Ectodermal cell (in vitro differentiated cells): Measurements from ENCODE around the gene CLSTN2.

Experiments
- H3K27ac ChIP-seq: 2 replicates; pipeline ENCODE4 v1.7.0; 2013; ENCODE audit warnings: mild to moderate bottlenecking, low read depth, low read length; ENCODE audit not compliant: insufficient read depth, poor library complexity, severe bottlenecking
- H3K27me3 ChIP-seq: 2 replicates; pipeline ENCODE4 v1.7.0; 2013; ENCODE audit warnings: mild to moderate bottlenecking, low read length; ENCODE audit not compliant: insufficient read depth, control insufficient read depth, poor library complexity, severe bottlenecking
- H3K36me3 ChIP-seq: one replicate; pipeline ENCODE4 v1.7.0; 2013; ENCODE audit warnings: low read length; ENCODE audit not compliant: control insufficient read depth, insufficient read depth
- H3K4me1 ChIP-seq: one replicate; pipeline ENCODE4 v1.7.0; 2013; ENCODE audit warnings: low read length; ENCODE audit not compliant: control insufficient read depth, insufficient read depth
- H3K4me3 ChIP-seq: 2 replicates; pipeline ENCODE4 v1.7.0; 2013; ENCODE audit warnings: low read depth, low read length, control low read depth; ENCODE audit not compliant: insufficient read depth
- H3K9me3 ChIP-seq: 2 replicates; pipeline ENCODE4 v1.7.0; 2013; ENCODE audit warnings: mild to moderate bottlenecking, low read length, moderate library complexity; ENCODE audit not compliant: control insufficient read depth
- WGBS, 2 experiments: methylation state at CpG; one replicate each; pipeline ENCODE4 v1.1.7; 2013; ENCODE audit warnings: missing lambda C conversion rate in 2 of 2; 5-methylcytosine and 5-hydroxymethylcytosine counted together

The CLSTN2 gene

DNA sequence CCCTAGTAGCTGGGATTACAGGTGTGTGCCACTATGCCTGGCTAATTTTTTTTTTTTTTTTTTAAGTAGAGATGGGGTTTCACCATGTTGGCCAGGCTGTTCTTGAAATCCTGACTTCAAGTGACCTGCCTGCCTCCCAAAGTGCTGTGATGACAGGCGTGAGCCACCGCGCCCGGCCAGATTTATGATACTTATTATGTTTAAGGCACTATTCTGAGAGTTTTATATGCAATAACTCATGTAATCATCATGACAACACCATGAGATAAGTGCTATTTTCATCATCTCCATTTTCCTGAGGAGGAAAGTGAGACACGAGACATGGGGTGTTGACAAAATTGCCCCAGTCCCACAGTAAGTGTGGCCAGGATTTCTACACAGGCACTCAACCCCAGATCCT, 376.4 kb downstream of the CLSTN2 start:
- Histone ChIP-seq H3K4me3 (no peak overlapping the region), H3K9me3 (no peaks in the 10 kb centered on the region), H3K27ac (no peak overlapping the region), H3K4me1 (peaks cover 3% of the 10 kb centered on the region), H3K27me3 (no peaks in the 10 kb centered on the region), H3K36me3 (no peaks in the 10 kb centered on the region)
- 96 to 100% methylated on average over 5 of the region's 5 CpGs for WGBS, 2 experiments

DNA sequence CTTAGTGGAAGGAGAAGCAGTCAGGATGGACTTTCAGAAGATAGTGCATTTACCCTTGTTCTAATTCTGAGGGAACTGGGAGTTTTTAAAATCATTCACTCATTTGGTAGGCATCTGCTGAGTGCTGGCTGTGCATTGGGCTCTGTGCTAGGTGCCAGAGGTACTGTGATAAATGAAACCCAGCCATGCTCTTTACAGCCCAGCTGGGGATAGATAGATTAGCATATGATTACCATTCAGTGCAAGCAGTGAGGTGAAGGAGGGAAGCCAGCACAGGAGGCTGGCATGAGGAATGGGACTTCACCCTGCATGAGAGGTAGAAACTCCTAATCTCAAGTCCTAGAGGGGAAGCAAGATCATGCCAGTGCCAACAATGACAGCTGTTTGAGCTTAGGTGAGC, 381.0 kb downstream of the CLSTN2 start:
- Histone ChIP-seq H3K4me3 (no peak overlapping the region), H3K27me3 (no peaks in the 10 kb centered on the region), H3K27ac (no peak overlapping the region), H3K4me1 (peaks cover 3% of the 10 kb centered on the region), H3K36me3 (no peaks in the 10 kb centered on the region), H3K9me3 (no peaks in the 10 kb centered on the region)

DNA sequence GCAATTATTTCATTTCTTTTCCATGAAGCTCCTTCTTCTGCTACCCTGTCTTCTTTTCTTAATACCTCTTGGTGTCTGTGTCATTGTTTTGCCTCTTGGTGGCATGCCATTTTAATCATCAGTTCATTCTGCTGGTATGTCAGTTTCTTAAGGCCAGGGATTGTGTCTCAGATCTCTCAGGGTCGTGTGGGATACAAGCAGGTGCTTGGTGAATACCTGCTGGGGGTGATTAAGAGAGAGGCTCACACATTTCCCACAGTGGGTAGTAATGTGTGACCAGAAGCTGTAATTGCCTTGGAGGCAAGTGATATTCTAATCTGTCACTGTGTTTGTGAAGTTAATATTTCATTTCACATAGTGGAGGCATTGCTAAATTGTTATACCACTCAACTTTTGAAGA, 381.5 kb downstream of the CLSTN2 start:
- no peaks in the 10 kb centered on the region for H3K9me3 ChIP-seq
- H3K4me1 ChIP-seq, result peaks cover 3% of the 10 kb centered on the region
- H3K27me3 ChIP-seq, result no peaks in the 10 kb centered on the region
- H3K4me3 ChIP-seq, result no peak overlapping the region
- no peaks in the 10 kb centered on the region for H3K36me3 ChIP-seq
- no peak overlapping the region for H3K27ac ChIP-seq
- WGBS, 2 experiments, result 60 to 68% methylated on average over 1 of the region's 1 CpG

DNA sequence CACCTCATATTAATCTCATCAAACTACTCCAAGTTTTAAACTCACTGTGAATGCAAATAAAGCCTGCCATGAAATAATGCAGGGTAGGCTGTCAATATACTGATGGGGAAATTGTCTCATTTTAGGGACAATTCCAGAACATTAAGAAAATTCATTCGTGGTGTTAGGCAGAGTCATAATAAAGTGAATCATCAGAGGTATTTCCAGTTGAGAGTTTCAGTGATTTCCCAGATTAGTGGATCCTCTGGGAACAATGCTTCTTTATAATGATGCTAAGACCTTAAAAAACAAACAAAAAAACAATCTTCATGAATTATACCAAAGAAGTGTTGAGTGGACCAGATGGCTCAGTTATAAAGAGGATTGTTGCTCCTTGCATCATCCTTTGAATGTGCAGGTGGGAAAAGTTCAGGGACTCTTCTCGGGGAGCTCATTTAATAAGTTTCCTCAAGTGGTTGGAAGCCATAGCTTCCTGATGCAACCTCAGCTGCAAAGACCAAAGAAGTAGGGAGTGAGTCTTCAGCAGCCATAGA, 381.9 kb downstream of the CLSTN2 start:
- no peak overlapping the region for H3K4me3 ChIP-seq
- H3K27ac ChIP-seq, result no peak overlapping the region
- H3K4me1 ChIP-seq, result peaks cover 3% of the 10 kb centered on the region
- H3K36me3 ChIP-seq, result no peaks in the 10 kb centered on the region
- H3K27me3 ChIP-seq, result no peaks in the 10 kb centered on the region
- no peaks in the 10 kb centered on the region for H3K9me3 ChIP-seq
- WGBS, 2 experiments, result 95 to 96% methylated on average over 2 of the region's 2 CpGs

DNA sequence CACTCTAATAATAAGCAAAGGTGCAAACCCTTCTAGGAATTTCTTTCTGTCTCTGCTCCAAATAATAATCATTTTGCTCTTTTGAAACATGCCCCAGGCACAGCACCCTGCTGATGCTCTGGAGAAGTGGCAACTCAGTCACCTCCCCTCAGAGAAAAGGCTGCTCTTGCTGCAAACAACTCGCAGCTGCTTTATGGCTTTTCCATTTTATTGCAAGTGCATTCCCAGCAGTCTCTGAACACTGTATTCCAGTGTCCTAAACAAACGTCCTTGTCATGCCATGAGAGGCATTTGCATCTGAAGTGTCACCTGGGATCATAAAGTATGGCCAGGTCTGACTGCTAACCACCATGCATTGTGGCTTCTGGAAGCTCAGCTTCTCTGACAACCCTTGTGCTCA, 384.8 kb downstream of the CLSTN2 start:
- whole genome bisulfite sequencing, 2 experiments, result 59 to 61% methylated on average over 2 of the region's 2 CpGs
- Histone ChIP-seq H3K4me3 (no peak overlapping the region), H3K27ac (no peak overlapping the region), H3K36me3 (no peaks in the 10 kb centered on the region), H3K27me3 (no peaks in the 10 kb centered on the region), H3K9me3 (no peaks in the 10 kb centered on the region), H3K4me1 (peaks cover 3% of the 10 kb centered on the region)

DNA sequence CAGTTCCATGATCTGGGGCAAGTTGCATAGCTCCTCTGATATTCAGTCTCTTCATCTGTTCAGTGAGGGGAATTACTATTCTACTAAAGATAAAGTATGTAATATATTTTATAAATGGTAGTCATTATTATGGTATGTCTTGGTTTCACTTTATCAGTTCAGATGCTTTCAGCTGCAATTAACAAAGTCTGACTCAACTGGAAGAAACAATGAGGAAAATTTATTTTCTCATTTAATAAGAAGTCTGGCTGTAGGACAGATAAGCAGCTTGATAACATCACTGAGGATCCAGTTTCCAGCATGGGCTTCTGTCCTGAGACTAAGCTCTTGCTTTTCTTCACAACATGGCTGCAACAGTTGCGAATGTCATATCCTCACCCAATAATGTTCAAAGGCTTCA, 388.6 kb downstream of the CLSTN2 start:
- Histone ChIP-seq H3K27ac (no peak overlapping the region), H3K4me1 (no peaks in the 10 kb centered on the region), H3K27me3 (no peaks in the 10 kb centered on the region), H3K9me3 (no peaks in the 10 kb centered on the region), H3K4me3 (no peak overlapping the region), H3K36me3 (no peaks in the 10 kb centered on the region)
- 96 to 100% methylated on average over 1 of the region's 1 CpG for WGBS, 2 experiments

DNA sequence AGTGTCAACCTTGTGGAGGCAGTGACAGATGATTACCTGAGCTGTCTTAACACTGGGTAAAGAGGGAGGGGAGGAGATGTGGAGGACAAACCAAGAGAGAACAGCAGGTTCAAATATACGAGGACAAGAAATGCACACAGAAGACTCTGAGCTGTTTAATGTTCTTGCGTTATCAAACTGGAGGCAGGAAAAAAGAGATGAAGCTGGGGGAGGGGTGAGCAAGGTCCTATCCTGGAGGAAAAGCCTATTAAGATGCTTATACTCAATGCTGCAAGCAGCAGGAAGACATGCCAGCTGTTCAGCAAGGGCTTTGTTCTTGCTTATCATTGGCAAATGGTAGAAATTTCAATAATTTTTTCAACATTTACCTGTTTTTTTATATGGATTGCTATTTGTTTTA, 397.1 kb downstream of the CLSTN2 start:
- Histone ChIP-seq H3K4me1 (peaks cover 5% of the 10 kb centered on the region), H3K4me3 (no peak overlapping the region), H3K27ac (no peak overlapping the region), H3K27me3 (no peaks in the 10 kb centered on the region), H3K9me3 (no peaks in the 10 kb centered on the region), H3K36me3 (no peaks in the 10 kb centered on the region)
- 81 to 85% methylated on average over 2 of the region's 2 CpGs for WGBS, 2 experiments

DNA sequence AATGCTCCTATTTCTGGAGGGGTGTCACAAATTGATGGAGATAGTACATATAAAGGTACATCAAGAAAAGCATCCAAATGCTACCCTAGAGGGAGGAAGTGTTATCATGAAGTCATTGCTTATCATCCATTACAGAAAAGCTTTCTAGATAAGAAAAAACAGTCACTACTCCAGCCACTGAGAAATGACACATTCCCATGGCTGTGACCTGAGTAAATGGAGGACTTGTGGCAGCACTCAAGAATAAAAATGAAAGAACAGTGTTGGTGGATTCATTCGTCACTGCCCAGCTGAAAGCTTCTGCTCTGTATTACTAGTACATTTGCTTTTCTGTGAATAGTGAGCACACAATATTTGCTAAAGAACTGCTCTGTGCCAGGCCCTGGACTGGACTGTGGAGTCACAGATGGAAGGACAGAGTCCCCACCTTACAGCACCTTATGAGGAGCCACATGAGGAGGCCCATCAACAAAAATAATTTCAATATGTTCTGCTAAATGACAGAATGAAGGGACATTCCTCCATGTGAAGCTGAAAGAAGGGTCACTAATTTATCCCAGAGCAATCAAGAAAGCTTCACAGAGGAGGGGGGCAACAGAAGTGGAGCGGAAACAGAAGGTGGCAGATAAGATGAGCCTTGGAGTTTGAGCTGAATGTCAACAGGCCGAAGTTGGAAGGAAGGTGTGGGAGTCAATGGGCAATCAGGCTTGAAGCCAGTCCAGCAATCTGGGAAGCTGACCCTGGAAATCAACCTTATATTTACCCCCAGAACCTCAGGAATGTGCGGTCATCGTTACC, 399.3 kb downstream of the CLSTN2 start:
- Histone ChIP-seq H3K36me3 (no peaks in the 10 kb centered on the region), H3K4me1 (peaks cover 5% of the 10 kb centered on the region), H3K27me3 (no peaks in the 10 kb centered on the region), H3K9me3 (no peaks in the 10 kb centered on the region), H3K4me3 (no peak overlapping the region), H3K27ac (no peak overlapping the region)
- 78 to 82% methylated on average over 5 of the region's 5 CpGs for WGBS, 2 experiments

DNA sequence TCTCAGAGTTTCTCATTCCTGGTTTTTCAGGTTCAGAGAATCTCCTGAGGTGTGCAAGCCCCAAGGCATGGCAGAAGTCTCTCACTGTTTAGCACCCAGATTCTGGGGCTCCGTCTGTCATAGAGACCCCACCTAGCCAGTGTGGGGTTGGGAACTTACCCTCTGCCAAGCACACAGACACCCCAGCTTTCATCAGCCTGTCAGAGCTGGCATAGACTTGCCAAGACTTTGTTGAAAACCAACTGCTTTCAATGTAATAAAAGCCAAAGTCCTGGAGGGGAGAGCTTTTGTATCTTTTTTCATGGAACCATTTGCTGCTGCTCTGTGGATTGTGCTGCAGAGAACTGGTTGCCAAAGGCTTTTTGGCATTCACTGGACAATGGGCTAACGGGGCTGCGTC, 401.5 kb downstream of the CLSTN2 start:
- Histone ChIP-seq H3K4me1 (peaks cover 5% of the 10 kb centered on the region), H3K9me3 (no peaks in the 10 kb centered on the region), H3K4me3 (no peak overlapping the region), H3K27me3 (no peaks in the 10 kb centered on the region), H3K27ac (no peak overlapping the region), H3K36me3 (no peaks in the 10 kb centered on the region)
- 72 to 79% methylated on average over 3 of the region's 3 CpGs for WGBS, 2 experiments

DNA sequence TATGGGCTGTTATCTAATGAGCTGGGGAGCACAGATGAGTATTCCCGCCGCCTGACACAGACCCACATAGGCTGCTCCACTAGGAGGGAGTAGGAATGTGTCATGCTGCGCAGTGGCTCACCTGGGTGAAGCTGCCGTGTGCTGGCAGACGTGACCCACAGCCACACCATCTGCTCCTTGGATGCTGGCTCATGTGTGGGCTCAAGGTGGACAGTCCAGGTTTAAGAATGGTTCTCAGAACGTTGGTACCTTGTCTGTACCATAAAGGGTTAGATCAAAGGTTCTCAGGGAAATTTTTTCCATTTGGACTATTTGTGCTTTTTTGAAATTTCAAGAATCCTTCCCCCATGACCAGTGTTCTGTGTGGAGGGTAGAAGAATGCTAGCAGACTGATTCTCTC, 403.9 kb downstream of the CLSTN2 start:
- WGBS, 2 experiments, result 92% methylated on average over 6 of the region's 6 CpGs
- Histone ChIP-seq H3K4me3 (no peak overlapping the region), H3K27me3 (no peaks in the 10 kb centered on the region), H3K4me1 (no peaks in the 10 kb centered on the region), H3K27ac (no peak overlapping the region), H3K9me3 (no peaks in the 10 kb centered on the region), H3K36me3 (no peaks in the 10 kb centered on the region)
